ENCODE data around the gene GULP1.

GULP1 gene

DNA sequence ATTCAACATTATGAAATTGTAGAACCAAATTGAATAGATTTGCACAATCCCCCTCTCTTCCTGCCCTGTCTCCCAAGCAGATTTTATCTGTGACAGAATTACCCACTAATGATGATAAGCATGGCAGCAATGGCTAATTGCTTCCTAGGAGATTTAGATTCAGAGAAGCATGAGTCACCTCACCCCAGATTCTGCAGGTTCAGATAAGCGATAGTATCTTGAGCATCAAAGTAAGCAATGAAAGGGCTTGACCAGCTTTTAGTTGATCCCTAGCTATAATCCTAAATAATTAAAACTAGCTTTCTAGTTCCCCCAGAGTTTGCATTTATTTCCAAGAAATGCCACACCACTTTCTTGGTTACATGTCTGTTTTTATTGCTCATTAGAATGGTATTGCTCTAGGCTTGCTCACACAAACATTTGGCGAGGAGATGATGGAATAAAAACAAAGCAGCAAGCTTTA lies 204.3 kb downstream of the GULP1 start:
- peak; percentile 87 for ATAC-seq
- TF ChIP-seq SNAI2 (CRISPR knock-in tag; IDR thresholded peaks at IDR 0.05), result peak; percentile 69; the same call in 1 of the 2 replicates
- TF ChIP-seq ISL1 (CRISPR knock-in tag; IDR thresholded peaks at IDR 0.05), result peak; percentile 98
- TF ChIP-seq ZNF565 (CRISPR knock-in tag; conservative IDR thresholded peaks at IDR 0.05; ENCODE audit: low read depth), result no peak
- peak; percentile 91 for TF ChIP-seq TCF4 (CRISPR knock-in tag; IDR thresholded peaks at IDR 0.05; ENCODE audit: borderline replicate concordance)
- TF ChIP-seq, protein P1, sequence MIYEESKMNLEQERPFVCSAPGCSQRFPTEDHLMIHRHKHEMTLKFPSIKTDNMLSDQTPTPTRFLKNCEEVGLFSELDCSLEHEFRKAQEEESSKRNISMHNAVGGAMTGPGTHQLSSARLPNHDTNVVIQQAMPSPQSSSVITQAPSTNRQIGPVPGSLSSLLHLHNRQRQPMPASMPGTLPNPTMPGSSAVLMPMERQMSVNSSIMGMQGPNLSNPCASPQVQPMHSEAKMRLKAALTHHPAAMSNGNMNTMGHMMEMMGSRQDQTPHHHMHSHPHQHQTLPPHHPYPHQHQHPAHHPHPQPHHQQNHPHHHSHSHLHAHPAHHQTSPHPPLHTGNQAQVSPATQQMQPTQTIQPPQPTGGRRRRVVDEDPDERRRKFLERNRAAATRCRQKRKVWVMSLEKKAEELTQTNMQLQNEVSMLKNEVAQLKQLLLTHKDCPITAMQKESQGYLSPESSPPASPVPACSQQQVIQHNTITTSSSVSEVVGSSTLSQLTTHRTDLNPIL (CRISPR knock-in tag; IDR thresholded peaks at IDR 0.05; ENCODE audit: low read depth), result peak; percentile 91
- peak; percentile 88; the same call in 1 of the 2 replicates for TF ChIP-seq ESRRG (CRISPR knock-in tag; IDR thresholded peaks at IDR 0.05)
- no peak for TF ChIP-seq OSR1 (CRISPR knock-in tag; IDR thresholded peaks at IDR 0.05)
- TF ChIP-seq CSDC2 (CRISPR knock-in tag; IDR thresholded peaks at IDR 0.05), result no peak
- no peak for TF ChIP-seq BACH2 (CRISPR knock-in tag; IDR thresholded peaks at IDR 0.05; ENCODE audit: borderline replicate concordance)
- TF ChIP-seq RARB (CRISPR knock-in tag; IDR thresholded peaks at IDR 0.05), result 0 out of 2 replicates have a peak, but pooled peaks have one; percentile 34
- TF ChIP-seq, protein P2, sequence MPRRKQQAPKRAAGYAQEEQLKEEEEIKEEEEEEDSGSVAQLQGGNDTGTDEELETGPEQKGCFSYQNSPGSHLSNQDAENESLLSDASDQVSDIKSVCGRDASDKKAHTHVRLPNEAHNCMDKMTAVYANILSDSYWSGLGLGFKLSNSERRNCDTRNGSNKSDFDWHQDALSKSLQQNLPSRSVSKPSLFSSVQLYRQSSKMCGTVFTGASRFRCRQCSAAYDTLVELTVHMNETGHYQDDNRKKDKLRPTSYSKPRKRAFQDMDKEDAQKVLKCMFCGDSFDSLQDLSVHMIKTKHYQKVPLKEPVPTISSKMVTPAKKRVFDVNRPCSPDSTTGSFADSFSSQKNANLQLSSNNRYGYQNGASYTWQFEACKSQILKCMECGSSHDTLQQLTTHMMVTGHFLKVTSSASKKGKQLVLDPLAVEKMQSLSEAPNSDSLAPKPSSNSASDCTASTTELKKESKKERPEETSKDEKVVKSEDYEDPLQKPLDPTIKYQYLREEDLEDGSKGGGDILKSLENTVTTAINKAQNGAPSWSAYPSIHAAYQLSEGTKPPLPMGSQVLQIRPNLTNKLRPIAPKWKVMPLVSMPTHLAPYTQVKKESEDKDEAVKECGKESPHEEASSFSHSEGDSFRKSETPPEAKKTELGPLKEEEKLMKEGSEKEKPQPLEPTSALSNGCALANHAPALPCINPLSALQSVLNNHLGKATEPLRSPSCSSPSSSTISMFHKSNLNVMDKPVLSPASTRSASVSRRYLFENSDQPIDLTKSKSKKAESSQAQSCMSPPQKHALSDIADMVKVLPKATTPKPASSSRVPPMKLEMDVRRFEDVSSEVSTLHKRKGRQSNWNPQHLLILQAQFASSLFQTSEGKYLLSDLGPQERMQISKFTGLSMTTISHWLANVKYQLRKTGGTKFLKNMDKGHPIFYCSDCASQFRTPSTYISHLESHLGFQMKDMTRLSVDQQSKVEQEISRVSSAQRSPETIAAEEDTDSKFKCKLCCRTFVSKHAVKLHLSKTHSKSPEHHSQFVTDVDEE (CRISPR knock-in tag; IDR thresholded peaks at IDR 0.05), result peak; percentile 98
- peak; percentile 74; the same call in 1 of the 2 replicates for TF ChIP-seq ZNF70 (CRISPR knock-in tag; IDR thresholded peaks at IDR 0.05)
- TF ChIP-seq ZC3H10 (CRISPR knock-in tag; IDR thresholded peaks at IDR 0.05), result no peak; the same call in 1 of the 2 replicates
- TF ChIP-seq, protein P3, sequence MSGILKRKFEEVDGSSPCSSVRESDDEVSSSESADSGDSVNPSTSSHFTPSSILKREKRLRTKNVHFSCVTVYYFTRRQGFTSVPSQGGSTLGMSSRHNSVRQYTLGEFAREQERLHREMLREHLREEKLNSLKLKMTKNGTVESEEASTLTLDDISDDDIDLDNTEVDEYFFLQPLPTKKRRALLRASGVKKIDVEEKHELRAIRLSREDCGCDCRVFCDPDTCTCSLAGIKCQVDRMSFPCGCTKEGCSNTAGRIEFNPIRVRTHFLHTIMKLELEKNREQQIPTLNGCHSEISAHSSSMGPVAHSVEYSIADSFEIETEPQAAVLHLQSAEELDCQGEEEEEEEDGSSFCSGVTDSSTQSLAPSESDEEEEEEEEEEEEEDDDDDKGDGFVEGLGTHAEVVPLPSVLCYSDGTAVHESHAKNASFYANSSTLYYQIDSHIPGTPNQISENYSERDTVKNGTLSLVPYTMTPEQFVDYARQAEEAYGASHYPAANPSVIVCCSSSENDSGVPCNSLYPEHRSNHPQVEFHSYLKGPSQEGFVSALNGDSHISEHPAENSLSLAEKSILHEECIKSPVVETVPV (CRISPR knock-in tag; IDR thresholded peaks at IDR 0.05), result 0 out of 2 replicates have a peak, but pooled peaks have one; percentile 84
- no peak for TF ChIP-seq PPARA (CRISPR knock-in tag; IDR thresholded peaks at IDR 0.05; ENCODE audit: borderline replicate concordance)
- peak; percentile 76 for TF ChIP-seq ZNF8 (CRISPR knock-in tag; IDR thresholded peaks at IDR 0.05)
- TF ChIP-seq TOX (CRISPR knock-in tag; IDR thresholded peaks at IDR 0.05; ENCODE audit: borderline replicate concordance), result peak; percentile 77
- peak; percentile 97 for TF ChIP-seq GLIS3 (CRISPR knock-in tag; IDR thresholded peaks at IDR 0.05)
- TF ChIP-seq, protein P4, sequence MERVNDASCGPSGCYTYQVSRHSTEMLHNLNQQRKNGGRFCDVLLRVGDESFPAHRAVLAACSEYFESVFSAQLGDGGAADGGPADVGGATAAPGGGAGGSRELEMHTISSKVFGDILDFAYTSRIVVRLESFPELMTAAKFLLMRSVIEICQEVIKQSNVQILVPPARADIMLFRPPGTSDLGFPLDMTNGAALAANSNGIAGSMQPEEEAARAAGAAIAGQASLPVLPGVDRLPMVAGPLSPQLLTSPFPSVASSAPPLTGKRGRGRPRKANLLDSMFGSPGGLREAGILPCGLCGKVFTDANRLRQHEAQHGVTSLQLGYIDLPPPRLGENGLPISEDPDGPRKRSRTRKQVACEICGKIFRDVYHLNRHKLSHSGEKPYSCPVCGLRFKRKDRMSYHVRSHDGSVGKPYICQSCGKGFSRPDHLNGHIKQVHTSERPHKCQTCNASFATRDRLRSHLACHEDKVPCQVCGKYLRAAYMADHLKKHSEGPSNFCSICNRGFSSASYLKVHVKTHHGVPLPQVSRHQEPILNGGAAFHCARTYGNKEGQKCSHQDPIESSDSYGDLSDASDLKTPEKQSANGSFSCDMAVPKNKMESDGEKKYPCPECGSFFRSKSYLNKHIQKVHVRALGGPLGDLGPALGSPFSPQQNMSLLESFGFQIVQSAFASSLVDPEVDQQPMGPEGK (CRISPR knock-in tag; IDR thresholded peaks at IDR 0.05; ENCODE audit: borderline replicate concordance), result peak; percentile 91
- no peak for TF ChIP-seq ARNTL (CRISPR knock-in tag; IDR thresholded peaks at IDR 0.05; ENCODE audit: borderline replicate concordance, low read depth)
- TF ChIP-seq, protein P5, sequence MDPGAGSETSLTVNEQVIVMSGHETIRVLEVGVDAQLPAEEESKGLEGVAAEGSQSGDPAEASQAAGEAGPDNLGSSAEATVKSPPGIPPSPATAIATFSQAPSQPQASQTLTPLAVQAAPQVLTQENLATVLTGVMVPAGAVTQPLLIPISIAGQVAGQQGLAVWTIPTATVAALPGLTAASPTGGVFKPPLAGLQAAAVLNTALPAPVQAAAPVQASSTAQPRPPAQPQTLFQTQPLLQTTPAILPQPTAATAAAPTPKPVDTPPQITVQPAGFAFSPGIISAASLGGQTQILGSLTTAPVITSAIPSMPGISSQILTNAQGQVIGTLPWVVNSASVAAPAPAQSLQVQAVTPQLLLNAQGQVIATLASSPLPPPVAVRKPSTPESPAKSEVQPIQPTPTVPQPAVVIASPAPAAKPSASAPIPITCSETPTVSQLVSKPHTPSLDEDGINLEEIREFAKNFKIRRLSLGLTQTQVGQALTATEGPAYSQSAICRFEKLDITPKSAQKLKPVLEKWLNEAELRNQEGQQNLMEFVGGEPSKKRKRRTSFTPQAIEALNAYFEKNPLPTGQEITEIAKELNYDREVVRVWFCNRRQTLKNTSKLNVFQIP (CRISPR knock-in tag; IDR thresholded peaks at IDR 0.05; ENCODE audit: borderline replicate concordance, low read depth), result peak; percentile 83; the same call in 1 of the 2 replicates
- peak; percentile 74; the same call in 1 of the 2 replicates for TF ChIP-seq ZFP3 (CRISPR knock-in tag; IDR thresholded peaks at IDR 0.05)
- no peak; the same call in 1 of the 2 replicates for TF ChIP-seq ZFP30 (CRISPR knock-in tag; IDR thresholded peaks at IDR 0.05)

DNA sequence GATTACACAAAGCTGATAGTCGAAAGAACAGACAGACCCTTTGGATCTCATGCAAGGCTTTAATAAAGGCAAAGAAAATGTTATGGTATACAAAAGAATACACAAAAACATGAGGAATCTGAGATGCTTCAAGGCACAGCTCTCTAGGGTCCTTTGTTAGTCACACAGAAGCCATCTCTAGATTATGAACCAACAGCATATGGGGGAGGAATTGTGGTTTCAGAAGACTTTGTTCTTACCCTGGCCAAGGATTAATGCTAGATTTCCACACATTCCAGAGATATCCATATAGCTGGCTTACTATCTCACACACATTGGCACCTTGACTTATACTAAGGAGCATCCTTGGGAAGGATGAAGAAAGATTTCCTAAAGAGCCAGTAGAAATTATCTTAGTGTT lies 206.1 kb downstream of the GULP1 start:
- TF ChIP-seq, protein P5 (CRISPR knock-in tag; IDR thresholded peaks at IDR 0.05; ENCODE audit: borderline replicate concordance, low read depth), result no peak
- TF ChIP-seq CSDC2 (CRISPR knock-in tag; IDR thresholded peaks at IDR 0.05) (no peak), ISL1 (CRISPR knock-in tag; IDR thresholded peaks at IDR 0.05) (no peak), ZNF70 (CRISPR knock-in tag; IDR thresholded peaks at IDR 0.05) (no peak), ZC3H10 (CRISPR knock-in tag; IDR thresholded peaks at IDR 0.05) (no peak), OSR1 (CRISPR knock-in tag; IDR thresholded peaks at IDR 0.05) (no peak), PPARA (CRISPR knock-in tag; IDR thresholded peaks at IDR 0.05; ENCODE audit: borderline replicate concordance) (no peak)
- ATAC-seq, result no peak
